Measurements from ENCODE around the gene HLA-A.
"Not testable (repeated sequence)": the region's sequence is repeated elsewhere in the genome, so short reads cannot be mapped to it uniquely, and the experiment has no call there.

Gene HLA-A

GRCh38 chr6:29963697-29964096 lies 21.4 kb downstream of the HLA-A start:
- DNase-seq: not testable (repeated sequence)

- DNase-seq: no peak
Measured at GRCh38 chr6:29964518-29964886, 22.2 kb downstream of the HLA-A start.

GRCh38 chr6:29964887-29965562 lies 22.7 kb downstream of the HLA-A start:
- peak; percentile 73 for DNase-seq

GRCh38 chr6:29965563-29965872 lies 23.2 kb downstream of the HLA-A start:
- DNase-seq: no peak

- DNase-seq: peak; percentile 9
Measured at GRCh38 chr6:29965873-29966601, 23.7 kb downstream of the HLA-A start.

GRCh38 chr6:29967379-29968010 lies 25.2 kb downstream of the HLA-A start:
- DNase-seq: no peak

- DNase-seq: no peak
Measured at GRCh38 chr6:29968130-29968529, 25.8 kb downstream of the HLA-A start.

- no peak for DNase-seq
Measured at GRCh38 chr6:29968905-29969304, 26.6 kb downstream of the HLA-A start.

- no peak for DNase-seq
Measured at GRCh38 chr6:29970711-29971110, 28.4 kb downstream of the HLA-A start.

GRCh38 chr6:29974901-29975560 lies 32.7 kb downstream of the HLA-A start:
- DNase-seq: no peak

GRCh38 chr6:29975561-29975907 lies 33.2 kb downstream of the HLA-A start:
- no peak for DNase-seq

- no peak for DNase-seq
Measured at GRCh38 chr6:29976253-29976587, 33.9 kb downstream of the HLA-A start.

- peak; percentile 55 for DNase-seq
Measured at GRCh38 chr6:29976588-29977424, 34.5 kb downstream of the HLA-A start.

- no peak for DNase-seq
Measured at GRCh38 chr6:29977425-29977727, 35.0 kb downstream of the HLA-A start.

GRCh38 chr6:29980013-29980412 lies 37.7 kb downstream of the HLA-A start:
- DNase-seq: not testable (repeated sequence)

GRCh38 chr6:29980511-29980910 lies 38.2 kb downstream of the HLA-A start:
- no peak for DNase-seq

- DNase-seq: no peak
Measured at GRCh38 chr6:29981211-29981812, 39.0 kb downstream of the HLA-A start.

- no peak for DNase-seq
Measured at GRCh38 chr6:29982097-29982496, 39.8 kb downstream of the HLA-A start.

- DNase-seq: no peak
Measured at GRCh38 chr6:29984232-29984631, 41.9 kb downstream of the HLA-A start.

GRCh38 chr6:29984992-29985391 lies 42.7 kb downstream of the HLA-A start:
- no peak for DNase-seq

- DNase-seq: no peak
Measured at GRCh38 chr6:29986179-29986781, 43.9 kb downstream of the HLA-A start.

- DNase-seq: no peak
Measured at GRCh38 chr6:29989211-29989610, 46.9 kb downstream of the HLA-A start.
